PC-9 (cell line): ENCODE results near the gene BCAS3. TPM values are rescaled to one million over a fixed set of nuclear protein-coding genes. Genes with fewer than 3 reads are reported as not detected.

ENCODE experiments used
- BruUV-seq: library from RNA; stranded (reverse); fragments of 400-500 nt; replicated peaks from 2 replicates; lab custom pipeline; 2021; lab: Mats Ljungman, UMichigan
- CTCF ChIA-PET: fragments of 300-600 bp; sonication (Branson Sonifier 250); formaldehyde crosslinking; loops from one replicate; lab custom pipeline; 2022; ENCODE audit warnings: antibody characterized with exemption; lab: Charles Lee
- POLR2A ChIA-PET: fragments of 300-600 bp; sonication (Branson Sonifier 250); formaldehyde crosslinking; loops from one replicate; lab custom pipeline; 2022; ENCODE audit warnings: antibody characterized with exemption; ENCODE audit not compliant: unreplicated experiment; lab: Charles Lee
- DNase-seq, 2 experiments: peaks; one replicate each; pipeline versions ENCODE4 v3.0.0 to v3.0.0-alpha.2; 2015 to 2022; ENCODE audit warnings: mixed read lengths in 1 of 2
- H2AFZ ChIP-seq: fragments of 200-600 bp; sonication (generic); 2 replicates; pipeline ENCODE4 v1.8.1; 2017; ENCODE audit warnings: antibody characterized with exemption
- H3F3A ChIP-seq: fragments of 200-600 bp; sonication (generic); 2 replicates; pipeline ENCODE4 v1.8.1; 2017; ENCODE audit warnings: antibody characterized with exemption, mild to moderate bottlenecking, low read depth; ENCODE audit not compliant: insufficient read depth
- H3K27ac ChIP-seq: fragments of 200-600 bp; sonication (generic); 2 replicates; pipeline ENCODE4 v1.6.1; 2016; ENCODE audit warnings: mixed run types
- H3K27me3 ChIP-seq: fragments of 200-600 bp; sonication (generic); 2 replicates; pipeline ENCODE4 v1.6.1; 2016; ENCODE audit warnings: low read depth, mixed run types; ENCODE audit not compliant: insufficient read depth
- H3K36me3 ChIP-seq: fragments of 200-600 bp; sonication (generic); 2 replicates; pipeline ENCODE4 v1.6.1; 2016; ENCODE audit warnings: low read depth, mixed run types
- H3K4me1 ChIP-seq: fragments of 200-600 bp; sonication (generic); replicated peaks from 2 replicates; pipeline ENCODE4 v1.6.1; 2016; ENCODE audit warnings: mixed run types; ENCODE audit not compliant: insufficient read depth
- H3K4me2 ChIP-seq: fragments of 200-600 bp; sonication (generic); 2 replicates; pipeline ENCODE4 v1.6.1; 2017; ENCODE audit warnings: mixed run types
- H3K4me3 ChIP-seq: fragments of 200-600 bp; sonication (generic); 2 replicates; pipeline ENCODE4 v1.6.1; 2016; ENCODE audit warnings: mixed run types
- H3K79me2 ChIP-seq: fragments of 200-600 bp; sonication (generic); 2 replicates; pipeline ENCODE4 v1.6.1; 2017; ENCODE audit warnings: low read depth, mixed run types
- H3K9me2 ChIP-seq: fragments of 200-600 bp; sonication (generic); 2 replicates; pipeline ENCODE4 v1.8.1; 2017; ENCODE audit warnings: mild to moderate bottlenecking; ENCODE audit not compliant: insufficient read depth
- H3K9me3 ChIP-seq: fragments of 200-600 bp; sonication (generic); 2 replicates; pipeline ENCODE4 v1.8.1; 2016; ENCODE audit warnings: low read depth; ENCODE audit not compliant: insufficient read depth
- H4K20me1 ChIP-seq: fragments of 200-600 bp; sonication (generic); 2 replicates; pipeline ENCODE4 v1.8.1; 2017; ENCODE audit not compliant: insufficient read depth
- EZH2 ChIP-seq: fragments of 200-600 bp; sonication (generic); IDR thresholded peaks from 2 replicates; pipeline ENCODE4 v1.8.0; 2017; ENCODE audit warnings: antibody characterized with exemption, low read depth
- intact Hi-C: fragments of 100-400 bp; cut with micrococcal nuclease; formaldehyde crosslinking; loops from one replicate; pipeline ENCODE4 v1.10.0; 2022; ENCODE audit not compliant: unreplicated experiment
- total RNA-seq: library from RNA; stranded (reverse); gene quantifications from 2 replicates; pipeline ENCODE4 v1.2.3, GENCODE V29; 2021
- TF ChIP-seq, protein P1 (sequence below): fragments of 200-600 bp; sonication (generic); conservative IDR thresholded peaks from 2 replicates; pipeline ENCODE4 v1.6.1; 2017; ENCODE audit warnings: mixed run types, antibody characterized with exemption, mild to moderate bottlenecking, moderate library complexity

BCAS3 gene
- total RNA-seq, 1 experiment from 2014 or later = 26.0 TPM

- H3K27ac ChIP-seq = no peak overlapping the region
- H3K4me1 ChIP-seq = peaks cover 7% of the 10 kb centered on the region
- POLR2A ChIA-PET = no interaction called here
These were observed 665.9 kb downstream of the BCAS3 start for GRCh38 chr17:61343576-61343975.

GRCh38 chr17:61345061-61345460 is 667.4 kb downstream of the BCAS3 start:
- Histone ChIP-seq H3K9me2 (no peaks in the 10 kb centered on the region), H3K27ac (no peak overlapping the region), H4K20me1 (no peaks in the 10 kb centered on the region), H3F3A (no peaks in the 10 kb centered on the region), H2AFZ (no peak overlapping the region), H3K27me3 (no peaks in the 10 kb centered on the region), H3K4me2 (no peak overlapping the region), H3K79me2 (no peaks in the 10 kb centered on the region), H3K9me3 (no peaks in the 10 kb centered on the region), H3K4me3 (no peak overlapping the region), H3K4me1 (no peaks in the 10 kb centered on the region), H3K36me3 (no peaks in the 10 kb centered on the region)
- POLR2A ChIA-PET = no interaction called here
- DNase-seq = no peak
- intact Hi-C loops = no loop called here
- no TSS peak for BruUV-seq
- CTCF ChIA-PET = no interaction called here
- TF ChIP-seq EZH2 = no peak
- TF ChIP-seq, protein P1, sequence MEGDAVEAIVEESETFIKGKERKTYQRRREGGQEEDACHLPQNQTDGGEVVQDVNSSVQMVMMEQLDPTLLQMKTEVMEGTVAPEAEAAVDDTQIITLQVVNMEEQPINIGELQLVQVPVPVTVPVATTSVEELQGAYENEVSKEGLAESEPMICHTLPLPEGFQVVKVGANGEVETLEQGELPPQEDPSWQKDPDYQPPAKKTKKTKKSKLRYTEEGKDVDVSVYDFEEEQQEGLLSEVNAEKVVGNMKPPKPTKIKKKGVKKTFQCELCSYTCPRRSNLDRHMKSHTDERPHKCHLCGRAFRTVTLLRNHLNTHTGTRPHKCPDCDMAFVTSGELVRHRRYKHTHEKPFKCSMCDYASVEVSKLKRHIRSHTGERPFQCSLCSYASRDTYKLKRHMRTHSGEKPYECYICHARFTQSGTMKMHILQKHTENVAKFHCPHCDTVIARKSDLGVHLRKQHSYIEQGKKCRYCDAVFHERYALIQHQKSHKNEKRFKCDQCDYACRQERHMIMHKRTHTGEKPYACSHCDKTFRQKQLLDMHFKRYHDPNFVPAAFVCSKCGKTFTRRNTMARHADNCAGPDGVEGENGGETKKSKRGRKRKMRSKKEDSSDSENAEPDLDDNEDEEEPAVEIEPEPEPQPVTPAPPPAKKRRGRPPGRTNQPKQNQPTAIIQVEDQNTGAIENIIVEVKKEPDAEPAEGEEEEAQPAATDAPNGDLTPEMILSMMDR = no peak

More at GRCh38 chr17:61343576-61343975, 665.9 kb downstream of the BCAS3 start:
- no peak overlapping the region for H3K4me3 ChIP-seq
- H2AFZ ChIP-seq = no peak overlapping the region
- intact Hi-C loops = no loop called here
- H3K9me3 ChIP-seq = no peaks in the 10 kb centered on the region
- no peaks in the 10 kb centered on the region for H3K27me3 ChIP-seq
- H4K20me1 ChIP-seq = no peaks in the 10 kb centered on the region
- no peak overlapping the region for H3K4me2 ChIP-seq
- peaks cover 4% of the 10 kb centered on the region; the same call in 1 of the 2 replicates for H3F3A ChIP-seq
- no peak for DNase-seq
- CTCF ChIA-PET = no interaction called here
- no peaks in the 10 kb centered on the region for H3K36me3 ChIP-seq
- H3K79me2 ChIP-seq = no peaks in the 10 kb centered on the region
- no peaks in the 10 kb centered on the region for H3K9me2 ChIP-seq
- TF ChIP-seq, protein P1 = no peak
- no peak for TF ChIP-seq EZH2
- BruUV-seq = no TSS peak

GRCh38 chr17:61345825-61346666 is 668.4 kb downstream of the BCAS3 start:
- TF ChIP-seq, protein P1 = no peak
- no peak for TF ChIP-seq EZH2
- CTCF ChIA-PET = no interaction called here
- Histone ChIP-seq H2AFZ (no peak overlapping the region), H4K20me1 (no peaks in the 10 kb centered on the region), H3K4me1 (no peaks in the 10 kb centered on the region), H3K4me2 (no peak overlapping the region), H3K36me3 (no peaks in the 10 kb centered on the region), H3K4me3 (no peak overlapping the region), H3F3A (no peaks in the 10 kb centered on the region), H3K9me3 (no peaks in the 10 kb centered on the region), H3K79me2 (no peaks in the 10 kb centered on the region), H3K27ac (no peak overlapping the region), H3K27me3 (no peaks in the 10 kb centered on the region), H3K9me2 (no peaks in the 10 kb centered on the region)
- BruUV-seq = no TSS peak
- POLR2A ChIA-PET = no interaction called here
- no peak for DNase-seq
- intact Hi-C loops = no loop called here
